Non-pigmented ciliary epithelial cell (primary cell): ENCODE results near the gene TTC13.

Experiments
- DNase-seq: peaks from one replicate; pipeline ENCODE4 v3.0.0-alpha.2; 2010; ENCODE audit warnings: low read depth

TTC13 gene

DNA sequence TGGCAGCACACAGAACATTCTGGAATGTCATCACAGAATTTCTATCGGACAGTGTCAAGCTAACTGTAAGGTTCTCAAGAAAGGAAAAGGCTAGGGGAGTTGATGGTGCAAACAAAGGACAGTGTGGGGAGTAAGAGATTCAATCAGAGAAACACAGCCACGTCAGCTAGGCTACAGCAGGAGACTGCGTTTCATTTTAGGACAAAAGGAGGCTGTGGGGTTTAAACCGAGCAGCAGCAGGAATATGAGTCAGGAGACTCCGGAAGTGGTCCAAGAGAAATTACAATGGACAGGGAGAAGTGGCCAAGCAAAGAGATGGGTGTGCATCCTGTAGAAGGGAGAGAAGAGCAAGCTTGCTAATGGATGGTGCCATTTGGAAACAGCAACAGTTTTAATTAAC, 72.9 kb downstream of the TTC13 start:
- no peak for DNase-seq

- no peak for DNase-seq
Observed at GRCh38 chr1:230902349-230902923, 76.2 kb downstream of the TTC13 start.

- no peak for DNase-seq
Observed at GRCh38 chr1:230901671-230902070, 77.0 kb downstream of the TTC13 start.

DNA sequence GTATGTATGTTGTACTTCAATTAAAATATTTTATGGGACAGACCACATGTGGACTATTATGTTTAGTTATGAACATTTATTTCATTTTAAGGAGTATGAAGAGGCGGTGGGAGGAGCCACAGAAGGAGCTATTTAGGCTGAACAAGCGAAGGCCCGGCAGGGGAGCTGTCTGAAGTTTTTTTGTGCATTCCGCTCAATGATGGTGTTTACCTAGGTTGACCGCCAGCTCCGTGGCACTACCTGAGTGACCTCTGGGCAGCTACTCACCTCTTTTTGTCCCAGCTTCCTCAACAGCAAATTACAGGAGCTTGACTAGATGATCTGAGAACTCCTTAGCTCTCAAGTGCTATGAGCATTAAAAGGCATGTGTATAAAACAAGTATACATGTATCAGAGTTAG, 77.7 kb downstream of the TTC13 start:
- no peak for DNase-seq

DNA sequence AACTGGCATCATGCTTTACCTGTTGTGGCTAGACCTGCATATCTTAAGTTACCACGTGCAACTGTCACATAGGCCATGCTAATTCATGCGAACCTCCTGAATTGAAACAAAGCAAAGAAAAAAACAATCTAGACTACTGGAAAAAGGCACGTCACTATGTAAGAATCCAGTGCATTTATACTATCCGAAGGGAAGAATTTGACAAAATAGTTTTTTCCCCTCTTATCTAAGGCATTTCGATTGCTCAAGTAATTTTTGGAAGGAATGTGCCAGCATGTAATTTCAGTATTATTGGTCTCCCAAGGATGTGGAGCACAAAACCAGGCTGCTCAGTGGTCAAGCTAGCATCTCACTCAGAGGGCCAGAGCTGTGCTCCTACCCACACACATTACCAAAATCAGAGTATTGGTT, 78.8 kb downstream of the TTC13 start:
- DNase-seq = peak; percentile 48

- DNase-seq = no peak
Observed at GRCh38 chr1:230898748-230899147, 79.9 kb downstream of the TTC13 start.

DNA sequence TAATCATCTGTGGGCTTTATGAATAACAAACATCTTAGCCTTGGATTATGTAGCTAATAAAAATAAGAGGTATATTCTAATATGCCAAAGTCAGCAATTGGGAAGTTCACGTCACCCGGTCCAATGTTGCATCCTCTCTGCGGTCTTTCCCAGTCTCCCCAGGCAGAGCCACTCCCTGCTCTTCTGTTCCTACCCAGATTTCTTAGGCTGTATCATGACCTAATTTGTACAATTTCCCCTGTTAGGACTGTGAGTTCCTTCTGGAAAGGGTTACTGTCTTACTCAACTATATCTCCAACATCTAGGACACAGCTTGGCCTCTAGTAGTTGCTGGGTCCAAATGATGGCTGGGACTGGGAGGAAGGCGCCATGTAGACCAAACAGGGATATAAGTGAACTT, 80.5 kb downstream of the TTC13 start:
- no peak for DNase-seq

DNA sequence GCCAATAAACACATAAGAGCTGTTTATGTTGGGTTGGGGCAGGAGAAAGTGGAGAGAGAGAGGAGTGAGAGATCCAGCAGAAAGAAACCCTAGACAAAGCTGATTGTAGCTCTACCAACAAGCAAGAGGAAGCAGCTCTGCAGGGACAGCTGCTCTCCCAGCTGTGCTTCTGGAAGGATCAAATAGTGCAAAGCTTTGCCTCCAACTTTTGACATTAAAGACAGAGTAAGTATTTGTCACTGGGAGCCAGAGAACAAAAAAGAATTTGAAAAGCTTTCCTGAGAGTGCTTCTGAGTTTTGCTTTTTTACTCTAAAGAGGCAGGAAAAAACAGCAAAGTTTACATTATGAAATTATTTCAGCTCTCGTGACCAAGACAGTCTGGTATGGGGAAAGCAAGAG, 81.9 kb downstream of the TTC13 start:
- DNase-seq = no peak

DNA sequence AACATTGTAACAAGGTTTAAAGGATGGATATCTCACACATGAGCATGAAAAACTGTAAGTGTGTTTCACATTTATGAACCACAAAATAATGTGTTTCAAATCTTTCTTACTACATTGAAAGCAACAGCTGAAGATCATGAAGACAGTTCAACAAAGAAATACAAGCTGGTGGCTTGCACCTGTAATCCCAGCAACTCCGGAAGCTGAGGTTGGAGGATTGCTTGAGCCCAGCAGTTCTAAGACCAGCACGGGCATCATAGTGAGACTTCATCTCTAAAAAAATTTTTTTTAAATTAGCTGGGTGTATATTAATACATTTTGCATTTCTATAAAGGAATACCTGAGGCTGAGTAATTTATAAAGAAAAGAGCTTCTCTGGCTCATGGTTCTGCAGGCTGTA, 83.2 kb downstream of the TTC13 start:
- no peak for DNase-seq

GRCh38 chr1:230894664-230895063, 84.0 kb downstream of the TTC13 start:
- DNase-seq = no peak

DNA sequence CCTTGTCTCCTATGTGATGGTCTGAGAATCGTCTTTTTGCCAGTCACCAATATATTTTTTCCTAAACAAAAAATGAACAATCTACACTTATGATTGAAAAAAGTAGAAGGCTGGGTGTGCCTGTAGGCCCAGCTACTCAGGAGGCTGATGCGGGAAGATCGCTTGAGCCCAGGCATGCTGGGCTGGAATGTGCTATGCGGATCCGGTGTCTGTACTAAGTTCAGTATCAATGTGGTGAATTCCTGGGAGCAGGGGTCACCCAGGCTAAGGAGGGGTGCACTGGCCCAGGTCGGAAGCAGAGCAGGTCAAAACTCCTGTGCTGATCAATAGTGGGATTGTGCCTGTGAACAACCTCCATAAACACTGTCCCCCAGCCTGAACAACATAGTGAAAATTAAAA, 84.6 kb downstream of the TTC13 start:
- no peak for DNase-seq

- no peak for DNase-seq
Observed at GRCh38 chr1:230892018-230892491, 86.6 kb downstream of the TTC13 start.

DNA sequence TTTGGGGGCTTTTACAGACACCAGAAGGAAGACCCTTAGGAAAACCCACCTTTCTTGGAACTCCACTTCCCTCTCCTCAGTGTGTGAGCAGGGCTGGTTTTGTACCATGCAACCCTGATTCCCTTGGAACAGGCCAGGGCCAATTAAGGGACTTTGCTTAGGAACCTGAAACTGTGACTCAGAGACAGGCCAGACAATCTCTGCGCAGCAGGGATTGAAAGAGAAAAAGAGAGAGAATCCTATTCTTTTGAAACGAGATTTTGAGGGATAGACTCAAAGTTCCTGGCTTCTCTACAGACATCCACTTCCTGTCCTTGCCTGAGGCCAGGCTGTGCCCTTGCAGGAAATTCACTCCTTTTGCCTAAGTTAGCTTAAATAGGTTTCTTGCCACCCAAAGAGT, 87.2 kb downstream of the TTC13 start:
- DNase-seq = no peak

DNA sequence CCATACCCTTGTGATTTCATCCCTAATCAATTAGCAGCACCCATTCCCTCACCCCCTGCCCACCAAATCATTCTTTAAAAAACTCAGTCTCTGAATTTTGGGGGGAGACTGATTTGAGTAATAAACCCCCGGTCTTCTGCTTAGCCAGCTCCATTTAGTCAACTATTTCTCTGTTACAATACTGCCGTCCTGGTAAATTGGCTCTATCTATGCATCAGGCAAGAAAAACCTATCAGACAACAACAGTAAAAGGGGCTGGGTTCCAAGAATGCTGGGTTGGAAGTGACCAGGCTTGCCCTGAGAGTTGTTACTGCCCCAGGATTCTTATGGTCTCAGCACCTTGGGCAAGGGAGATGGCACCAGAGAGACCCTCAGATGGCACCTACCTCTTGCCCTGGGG, 94.0 kb downstream of the TTC13 start:
- no peak for DNase-seq

GRCh38 chr1:230883967-230884366, 94.7 kb downstream of the TTC13 start:
- DNase-seq = no peak

DNA sequence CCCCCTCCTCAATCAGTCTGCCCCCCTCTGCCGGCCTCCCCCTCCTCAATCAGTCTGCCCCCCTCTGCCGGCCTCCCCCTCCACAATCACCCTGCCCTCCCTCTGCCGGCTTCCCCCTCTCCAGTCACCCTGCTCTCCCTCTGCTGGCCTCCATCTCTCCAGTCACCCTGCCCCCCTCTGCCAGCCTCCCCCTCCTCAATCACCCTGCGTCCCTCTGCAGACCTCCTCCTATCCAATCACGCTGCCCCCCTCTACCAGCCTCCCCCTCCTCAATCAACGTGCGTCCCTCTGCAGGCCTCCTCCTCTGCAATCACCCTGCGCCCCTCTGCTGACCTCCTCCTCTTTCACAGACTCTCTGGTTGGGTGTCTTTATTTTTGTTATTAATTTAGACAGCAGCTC, 98.9 kb downstream of the TTC13 start:
- no peak for DNase-seq

DNA sequence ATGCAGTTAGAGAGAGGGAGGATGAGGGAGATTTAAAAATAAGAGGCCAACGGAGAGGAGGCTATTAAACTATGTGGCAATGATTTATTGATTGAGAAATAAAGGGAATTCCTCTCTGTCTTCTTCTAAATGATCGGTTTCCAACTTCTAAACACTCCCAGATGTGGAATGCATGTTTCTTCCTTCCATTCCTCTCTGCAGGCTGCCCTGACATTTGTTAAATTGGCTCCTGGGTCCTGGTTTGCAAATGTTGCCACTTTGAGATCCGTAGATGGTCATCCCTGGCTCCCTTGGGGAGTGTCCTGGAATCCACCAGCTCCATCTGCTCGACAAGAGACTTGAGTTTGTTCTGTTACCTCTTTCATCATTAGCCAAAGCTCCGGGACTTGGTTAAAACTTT, 100.1 kb downstream of the TTC13 start:
- no peak for DNase-seq

DNA sequence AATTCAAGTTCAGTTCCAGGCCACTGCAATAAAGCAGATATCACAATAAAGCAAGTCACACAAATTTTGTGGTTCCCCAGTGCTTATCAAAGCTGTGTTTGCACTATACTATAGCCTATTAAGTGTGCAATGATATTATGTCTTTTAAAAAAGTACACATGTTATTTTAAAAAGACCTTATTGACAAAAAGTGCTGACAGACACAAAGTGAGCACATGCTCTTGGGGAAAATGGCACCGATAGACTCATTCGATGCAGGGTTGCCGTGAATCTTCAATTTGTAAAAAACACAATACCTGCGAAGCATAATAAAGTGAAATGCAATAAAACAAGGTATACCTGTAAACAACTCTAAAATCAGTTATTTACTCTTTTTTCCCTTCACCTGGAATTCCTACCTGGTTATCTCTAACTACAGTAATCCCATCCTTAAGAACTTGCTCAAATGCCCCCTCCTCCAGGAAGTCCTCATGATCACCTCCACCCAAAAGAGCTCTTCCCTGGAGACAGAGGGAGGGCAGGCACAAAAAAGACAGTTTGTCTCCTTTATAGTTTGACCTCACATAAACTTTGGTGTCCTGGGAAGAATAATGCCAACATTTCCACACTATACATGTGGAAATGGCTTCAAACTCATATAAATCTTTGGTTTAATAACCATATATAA, 100.6 kb downstream of the TTC13 start:
- no peak for DNase-seq

DNA sequence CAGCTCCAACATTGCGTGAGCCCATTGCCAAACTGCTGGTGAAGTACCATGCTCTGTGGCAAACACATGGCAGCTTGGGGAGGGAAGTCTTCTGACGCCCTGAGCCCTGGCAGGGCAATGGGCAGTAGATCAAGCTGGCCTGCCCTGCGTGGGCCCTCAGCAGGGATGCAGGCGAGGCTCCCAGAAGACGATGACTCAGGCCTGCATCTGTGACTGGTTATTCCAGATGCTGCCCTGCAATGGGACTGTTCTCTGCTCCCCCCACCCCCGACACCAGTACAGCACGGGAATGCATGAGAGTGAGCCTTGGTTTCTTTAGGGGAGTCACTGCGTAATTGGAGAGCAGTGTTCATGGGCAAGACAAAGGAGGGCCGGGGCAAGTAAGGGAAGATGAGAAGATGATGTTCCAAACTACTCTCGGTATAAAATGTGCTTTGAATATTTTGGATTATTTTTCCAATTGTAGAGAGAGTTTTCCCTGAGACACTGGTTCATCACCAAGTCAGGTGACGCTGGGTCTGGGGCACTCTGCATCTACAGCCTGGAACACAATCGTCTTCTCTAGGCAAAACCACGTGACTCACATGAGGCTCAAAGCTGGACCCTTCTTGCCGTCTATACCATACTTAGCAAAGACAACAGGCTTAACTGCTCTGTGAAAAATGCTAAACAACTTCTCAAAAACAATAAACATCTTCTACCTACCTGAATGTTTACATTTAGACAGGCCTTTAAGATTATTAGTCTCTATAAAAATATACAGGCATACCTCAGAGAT, 101.3 kb downstream of the TTC13 start:
- no peak for DNase-seq

- DNase-seq = no peak
Observed at GRCh38 chr1:230876660-230877059, 102.0 kb downstream of the TTC13 start.

- no peak for DNase-seq
Observed at GRCh38 chr1:230875370-230875769, 103.3 kb downstream of the TTC13 start.

DNA sequence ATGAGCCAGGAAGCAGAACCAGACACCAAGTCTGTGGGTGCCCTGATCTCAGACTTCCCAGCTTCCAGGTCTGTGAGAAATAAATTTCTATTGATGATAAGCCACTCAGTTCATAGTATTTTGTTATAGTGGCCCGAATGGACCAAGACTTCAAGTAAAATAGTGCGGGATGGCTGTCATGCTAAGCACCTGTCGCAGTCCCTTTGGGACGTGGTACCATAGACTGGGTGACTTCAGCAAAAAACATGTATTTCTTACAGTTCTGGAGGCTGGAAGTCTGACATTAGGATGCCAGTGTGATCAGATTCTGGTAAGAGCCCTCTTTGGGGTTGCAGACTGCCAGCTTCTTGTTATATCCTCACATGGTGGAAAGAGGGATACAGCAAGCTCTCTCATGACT, 107.7 kb downstream of the TTC13 start:
- no peak for DNase-seq

DNA sequence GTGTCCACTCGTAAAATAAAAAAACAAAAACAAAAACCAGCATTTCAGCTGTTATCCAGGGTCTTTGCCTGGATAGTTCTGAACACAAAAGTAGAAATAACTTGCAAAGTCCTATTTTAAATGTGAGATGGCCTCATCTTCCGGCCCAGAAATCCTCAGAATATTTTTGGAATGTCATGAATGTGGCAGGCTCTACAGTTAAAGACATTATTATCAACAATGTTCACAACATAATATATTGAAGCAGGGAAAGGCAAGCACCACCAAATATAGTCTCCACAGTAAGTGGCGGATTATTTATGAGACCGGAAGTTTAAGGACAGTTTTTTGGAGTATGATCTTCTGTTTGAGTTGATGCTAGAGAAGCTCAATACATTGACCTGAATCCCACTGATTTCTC, 109.2 kb downstream of the TTC13 start:
- no peak for DNase-seq
